CD14-positive monocyte (primary cell): Measurements from ENCODE around the gene NTPCR. TPM values are rescaled to one million over a fixed set of nuclear protein-coding genes. Genes with fewer than 3 reads are reported as not detected.

Experiments
- DNase-seq, 3 donors: peaks; one replicate each; pipeline ENCODE4 v3.0.0-alpha.2; 2011 to 2022
- H2AFZ ChIP-seq: 2 replicates; pipeline ENCODE4 v1.6.0; 2012; ENCODE audit warnings: mild to moderate bottlenecking, low read depth, low read length, inconsistent platforms; ENCODE audit not compliant: insufficient read depth, poor library complexity, severe bottlenecking
- H3K27ac ChIP-seq, 2 donors: 1 replicate in 1 of 2; 2 replicates in 1 of 2; pipeline ENCODE4 v1.5.1; 2012 to 2013; ENCODE audit warnings: low read length in 2 of 2, control low read depth in 1 of 2, inconsistent platforms in 1 of 2, low read depth in 1 of 2, mild to moderate bottlenecking in 1 of 2
- H3K27me3 ChIP-seq, 2 donors: one replicate each; pipeline versions ENCODE4 v1.6.0 to v1.6.1; 2011 to 2013; ENCODE audit warnings: low read length in 2 of 2; ENCODE audit not compliant: control insufficient read depth in 2 of 2, insufficient read depth in 2 of 2
- H3K36me3 ChIP-seq, 2 donors: replicated peaks in 1 of 2; 1 replicate in 1 of 2; 2 replicates in 1 of 2; pipeline versions ENCODE4 v1.5.1 to v1.6.1; 2012 to 2013; ENCODE audit warnings: low read length in 2 of 2, control low read depth in 1 of 2, inconsistent platforms in 1 of 2, mild to moderate bottlenecking in 1 of 2; ENCODE audit not compliant: insufficient read depth in 2 of 2, control insufficient read depth in 1 of 2
- H3K4me1 ChIP-seq, 2 donors: 1 replicate in 1 of 2; 2 replicates in 1 of 2; pipeline versions ENCODE4 v1.5.1 to v1.6.1; 2012 to 2013; ENCODE audit warnings: low read length in 2 of 2, control low read depth in 1 of 2, inconsistent platforms in 1 of 2, mild to moderate bottlenecking in 1 of 2, moderate library complexity in 1 of 2; ENCODE audit not compliant: insufficient read depth in 2 of 2, control insufficient read depth in 1 of 2
- H3K4me2 ChIP-seq: replicated peaks from 2 replicates; pipeline ENCODE3; 2012; ENCODE audit warnings: low read length, moderate library complexity, mild to moderate bottlenecking; ENCODE audit not compliant: poor library complexity, severe bottlenecking; ENCODE audit errors: extremely low read depth
- H3K4me3 ChIP-seq, 3 experiments: fragments of 200-600 bp in 1 of 3; sonication (generic) in 1 of 3; replicated peaks in 1 of 3; 1 replicate in 2 of 3; 2 replicates in 1 of 3; pipeline ENCODE4 v1.5.1; 2011 to 2013; ENCODE audit warnings: low read length in 3 of 3, mild to moderate bottlenecking in 3 of 3, control low read depth in 2 of 3, low read depth in 2 of 3, inconsistent platforms in 1 of 3, moderate library complexity in 1 of 3
- H3K79me2 ChIP-seq: 2 replicates; pipeline ENCODE4 v1.6.0; 2012; ENCODE audit warnings: mild to moderate bottlenecking, control low read depth, inconsistent platforms, low read length, moderate library complexity; ENCODE audit not compliant: insufficient read depth
- H3K9ac ChIP-seq: 2 replicates; pipeline ENCODE4 v1.6.0; 2017; ENCODE audit warnings: low read length, mild to moderate bottlenecking; ENCODE audit not compliant: insufficient read depth, poor library complexity, severe bottlenecking
- H3K9me3 ChIP-seq, 2 donors: replicated peaks in 1 of 2; 1 replicate in 1 of 2; 2 replicates in 1 of 2; pipeline versions ENCODE4 v1.5.1 to v1.6.1; 2012 to 2013; ENCODE audit warnings: low read length in 2 of 2, control low read depth in 1 of 2; ENCODE audit not compliant: control insufficient read depth in 1 of 2, insufficient read depth in 1 of 2
- H4K20me1 ChIP-seq: 2 replicates; pipeline ENCODE4 v1.6.0; 2012; ENCODE audit warnings: mild to moderate bottlenecking, low read length, control low read depth, moderate library complexity; ENCODE audit not compliant: insufficient read depth
- H3K27ac Mint-ChIP-seq, 7 donors: one replicate each; pipeline ENCODE4 v1.8.0; 2020; ENCODE audit warnings: mild to moderate bottlenecking in 7 of 7, mixed read lengths in 7 of 7, moderate library complexity in 6 of 7, inconsistent platforms in 2 of 7
- H3K27me3 Mint-ChIP-seq, 3 donors: one replicate each; pipeline ENCODE4 v1.8.0; 2021 to 2022; ENCODE audit warnings: low read depth in 3 of 3, mild to moderate bottlenecking in 3 of 3, mixed read lengths in 3 of 3, moderate library complexity in 3 of 3, inconsistent platforms in 1 of 3
- H3K36me3 Mint-ChIP-seq, 2 donors: one replicate each; pipeline ENCODE4 v1.8.0; 2020; ENCODE audit warnings: mixed read lengths in 2 of 2, inconsistent platforms in 1 of 2, mild to moderate bottlenecking in 1 of 2
- H3K4me1 Mint-ChIP-seq: one replicate; pipeline ENCODE4 v1.8.0; 2020; ENCODE audit warnings: mild to moderate bottlenecking, mixed read lengths
- H3K4me3 Mint-ChIP-seq, 2 donors: one replicate each; pipeline ENCODE4 v1.8.0; 2020; ENCODE audit warnings: mild to moderate bottlenecking in 2 of 2, mixed read lengths in 2 of 2, moderate library complexity in 1 of 2
- H3K9me3 Mint-ChIP-seq, 7 donors: one replicate each; pipeline ENCODE4 v1.8.0; 2020 to 2022; ENCODE audit warnings: mixed read lengths in 7 of 7, mild to moderate bottlenecking in 6 of 7, moderate library complexity in 6 of 7, inconsistent platforms in 2 of 7
- WGBS: methylation state at CpG from one replicate; pipeline ENCODE4 v1.1.5; 2013; ENCODE audit warnings: missing lambda C conversion rate; ENCODE audit not compliant: insufficient coverage; 5-methylcytosine and 5-hydroxymethylcytosine counted together
- intact Hi-C, 2 donors: fragments of 100-400 bp; cut with micrococcal nuclease; formaldehyde crosslinking; loops; one replicate each; pipeline versions ENCODE4 v1.15.0 to v1.15.1; 2023
- polyA plus RNA-seq, 3 donors: library from polyadenylated mRNA; depleted of rRNA in 1 of 3; unstranded in 2 of 3; stranded (reverse) in 1 of 3; fragments of 300-500 nt in 2 of 3; fragments of >200 nt in 1 of 3; fragmentation: Illumina TruSeq in 2 of 3; gene quantifications; 1 replicate in 2 of 3; 2 replicates in 1 of 3; pipeline ENCODE4 v1.2.3, GENCODE V29; 2012 to 2021
- TF ChIP-seq, protein P1 (sequence below): fragments of 200-600 bp; IDR thresholded peaks from one replicate; pipeline ENCODE4 v1.8.0; 2022; ENCODE audit warnings: antibody characterized with exemption, mild to moderate bottlenecking

The NTPCR gene
- polyA plus RNA-seq, 3 donors: 8.6 to 42.0 (median 31.7) TPM

- Histone ChIP-seq H3K4me3 (no peak overlapping the region), H3K79me2 (no peaks in the 10 kb centered on the region), H3K27me3 (no peaks in the 10 kb centered on the region), H3K9me3 (no peaks in the 10 kb centered on the region), H3K36me3 (no peaks in the 10 kb centered on the region), H3K27ac (no peak overlapping the region), H3K4me1 (peaks cover 0 to 15% of the 10 kb centered on the region in 2 donors), H3K4me2 (no peak overlapping the region), H4K20me1 (no peaks in the 10 kb centered on the region), H3K9ac (no peak overlapping the region), H2AFZ (peak overlapping the region; percentile 56)
- 30% methylated on average over 4 of the region's 5 CpGs for WGBS
- H3K9me3 Mint-ChIP-seq: peaks cover 0 to 8% (median 5%) of the 10 kb centered on the region in 7 donors
- H3K36me3 Mint-ChIP-seq: no peaks in the 10 kb centered on the region
- intact Hi-C loops: no loop called here
- TF ChIP-seq, protein P1, sequence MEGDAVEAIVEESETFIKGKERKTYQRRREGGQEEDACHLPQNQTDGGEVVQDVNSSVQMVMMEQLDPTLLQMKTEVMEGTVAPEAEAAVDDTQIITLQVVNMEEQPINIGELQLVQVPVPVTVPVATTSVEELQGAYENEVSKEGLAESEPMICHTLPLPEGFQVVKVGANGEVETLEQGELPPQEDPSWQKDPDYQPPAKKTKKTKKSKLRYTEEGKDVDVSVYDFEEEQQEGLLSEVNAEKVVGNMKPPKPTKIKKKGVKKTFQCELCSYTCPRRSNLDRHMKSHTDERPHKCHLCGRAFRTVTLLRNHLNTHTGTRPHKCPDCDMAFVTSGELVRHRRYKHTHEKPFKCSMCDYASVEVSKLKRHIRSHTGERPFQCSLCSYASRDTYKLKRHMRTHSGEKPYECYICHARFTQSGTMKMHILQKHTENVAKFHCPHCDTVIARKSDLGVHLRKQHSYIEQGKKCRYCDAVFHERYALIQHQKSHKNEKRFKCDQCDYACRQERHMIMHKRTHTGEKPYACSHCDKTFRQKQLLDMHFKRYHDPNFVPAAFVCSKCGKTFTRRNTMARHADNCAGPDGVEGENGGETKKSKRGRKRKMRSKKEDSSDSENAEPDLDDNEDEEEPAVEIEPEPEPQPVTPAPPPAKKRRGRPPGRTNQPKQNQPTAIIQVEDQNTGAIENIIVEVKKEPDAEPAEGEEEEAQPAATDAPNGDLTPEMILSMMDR: no peak
- H3K4me3 Mint-ChIP-seq: no peak overlapping the region
- H3K27me3 Mint-ChIP-seq: no peaks in the 10 kb centered on the region
- peak overlapping the region in 4 of 7 donors; percentile 54 to 69 (median 62) for H3K27ac Mint-ChIP-seq
- peak; percentile 18 to 40 (median 25) for DNase-seq
- H3K4me1 Mint-ChIP-seq: peaks cover 11% of the 10 kb centered on the region
Measured at GRCh38 chr1:232944347-232944746, 6.1 kb upstream of the NTPCR start.

- intact Hi-C loops: loop anchor here in 1 of 2 donors (10.0 kb wide), 1 partner anchor 315 kb away; the partner anchor contains the start of gene SIPA1L2
- Mint-ChIP-seq H3K4me3 (peak overlapping the region; percentile 89 to 97), H3K4me1 (peaks cover 30% of the 10 kb centered on the region), H3K9me3 (no peaks in the 10 kb centered on the region), H3K36me3 (no peaks in the 10 kb centered on the region), H3K27me3 (peaks cover 0 to 2% (median 0%) of the 10 kb centered on the region in 3 donors), H3K27ac (peak overlapping the region; percentile 83 to 93 (median 91))
- peaks cover 20% of the 10 kb centered on the region for H3K79me2 ChIP-seq
- peak overlapping the region; percentile 48 to 92 for H3K27ac ChIP-seq
- 100% methylated on average over 2 of the region's 5 CpGs for WGBS
- peaks cover 12 to 22% of the 10 kb centered on the region in 2 donors for H3K4me1 ChIP-seq
- no peaks in the 10 kb centered on the region for H4K20me1 ChIP-seq
- peak overlapping the region; percentile 83 to 92 (median 84) for H3K4me3 ChIP-seq
- no peak for DNase-seq
- H2AFZ ChIP-seq: peak overlapping the region; percentile 92
- TF ChIP-seq, protein P1: no peak
- no peaks in the 10 kb centered on the region for H3K9me3 ChIP-seq
- H3K9ac ChIP-seq: peak overlapping the region; percentile 90
- no peaks in the 10 kb centered on the region for H3K27me3 ChIP-seq
- peak overlapping the region; percentile 95 for H3K4me2 ChIP-seq
- no peaks in the 10 kb centered on the region for H3K36me3 ChIP-seq
Measured at GRCh38 chr1:232949636-232950196, 695 bp upstream of the NTPCR start.
